Adrenal gland (tissue), 5 donors: ENCODE measurements around the gene PRICKLE4.

Experiments
- POLR2A ChIP-seq, 2 donors: fragments of 450-650 bp; IDR thresholded peaks; one replicate each; pipeline ENCODE4 v1.6.1; 2017; ENCODE audit warnings: antibody characterized with exemption in 2 of 2, mild to moderate bottlenecking in 2 of 2, moderate library complexity in 1 of 2
- TF ChIP-seq, protein P1 (sequence below), 6 experiments: fragments of 450-650 bp in 4 of 6; fragments of 200-600 bp in 2 of 6; sonication (generic) in 1 of 6; IDR thresholded peaks; 1 replicate in 5 of 6; 2 replicates in 1 of 6; pipeline versions ENCODE4 v1.5.1 to v1.8.0; 2016 to 2021; ENCODE audit warnings: antibody characterized with exemption in 6 of 6, mild to moderate bottlenecking in 2 of 6, moderate library complexity in 1 of 6
- donor health status: DM: no; HTN: no; CAD: no.

DNA sequence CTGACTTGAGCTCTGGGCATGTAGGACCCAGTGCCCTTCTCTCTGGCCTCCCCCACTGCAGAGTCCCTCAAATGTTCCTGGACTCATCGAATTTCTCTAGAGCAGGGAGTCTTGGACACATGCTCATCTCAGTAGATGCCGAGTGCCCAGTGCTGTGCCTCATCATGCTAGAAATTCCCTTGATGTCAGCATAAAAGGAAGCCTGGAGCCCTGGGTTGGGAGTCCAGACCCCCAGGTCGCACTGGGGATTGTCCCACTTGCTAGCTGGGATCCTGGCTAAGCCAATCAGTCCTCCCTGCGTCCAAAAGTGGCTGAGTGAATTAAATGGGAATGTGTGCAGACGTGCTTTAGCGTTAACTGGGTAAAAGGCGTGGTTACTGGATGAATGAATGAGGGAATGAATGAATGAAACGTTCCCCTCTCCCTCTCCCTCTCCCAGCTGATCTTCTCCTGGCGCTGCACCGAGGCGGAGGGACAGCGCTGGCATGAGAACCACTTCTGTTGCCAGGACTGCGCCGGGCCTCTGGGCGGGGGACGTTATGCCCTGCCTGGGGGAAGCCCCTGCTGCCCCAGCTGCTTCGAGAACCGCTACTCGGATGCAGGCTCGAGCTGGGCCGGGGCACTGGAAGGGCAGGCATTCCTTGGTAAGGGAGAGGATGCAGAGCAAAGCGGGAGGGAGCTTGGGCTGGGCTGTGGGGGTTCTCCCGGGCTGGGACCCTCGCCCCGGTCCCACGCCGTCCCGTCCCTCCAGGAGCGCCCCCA, 5.3 kb downstream of the PRICKLE4 start:
- TF ChIP-seq POLR2A (IDR thresholded peaks at IDR 0.05): no peak
- TF ChIP-seq, protein P1, sequence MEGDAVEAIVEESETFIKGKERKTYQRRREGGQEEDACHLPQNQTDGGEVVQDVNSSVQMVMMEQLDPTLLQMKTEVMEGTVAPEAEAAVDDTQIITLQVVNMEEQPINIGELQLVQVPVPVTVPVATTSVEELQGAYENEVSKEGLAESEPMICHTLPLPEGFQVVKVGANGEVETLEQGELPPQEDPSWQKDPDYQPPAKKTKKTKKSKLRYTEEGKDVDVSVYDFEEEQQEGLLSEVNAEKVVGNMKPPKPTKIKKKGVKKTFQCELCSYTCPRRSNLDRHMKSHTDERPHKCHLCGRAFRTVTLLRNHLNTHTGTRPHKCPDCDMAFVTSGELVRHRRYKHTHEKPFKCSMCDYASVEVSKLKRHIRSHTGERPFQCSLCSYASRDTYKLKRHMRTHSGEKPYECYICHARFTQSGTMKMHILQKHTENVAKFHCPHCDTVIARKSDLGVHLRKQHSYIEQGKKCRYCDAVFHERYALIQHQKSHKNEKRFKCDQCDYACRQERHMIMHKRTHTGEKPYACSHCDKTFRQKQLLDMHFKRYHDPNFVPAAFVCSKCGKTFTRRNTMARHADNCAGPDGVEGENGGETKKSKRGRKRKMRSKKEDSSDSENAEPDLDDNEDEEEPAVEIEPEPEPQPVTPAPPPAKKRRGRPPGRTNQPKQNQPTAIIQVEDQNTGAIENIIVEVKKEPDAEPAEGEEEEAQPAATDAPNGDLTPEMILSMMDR (IDR thresholded peaks at IDR 0.05): no peak
